Tongue (tissue), 2 donors: Measurements from ENCODE around the gene BLNK. TPM values are rescaled to one million over a fixed set of nuclear protein-coding genes. Genes with fewer than 3 reads are reported as not detected.
A peak's percentile ranks its signal among the peaks of the same experiment; 100 is the strongest.

ENCODE experiments used
- DNase-seq: peaks from one replicate; pipeline ENCODE4 v3.0.0-alpha.2; 2015
- total RNA-seq: library from RNA; depleted of rRNA; stranded (reverse); fragments of >200 nt; gene quantifications from one replicate; pipeline ENCODE4 v1.2.3, GENCODE V29; 2014

Gene BLNK
- total RNA-seq, 1 donor from 2014 or later = 2.2 TPM

GRCh38 chr10:96288151-96288621 is 16.8 kb upstream of the BLNK start:
- DNase-seq = no peak

- DNase-seq = peak; percentile 76
These were observed 16.2 kb upstream of the BLNK start for GRCh38 chr10:96287392-96288105.

GRCh38 chr10:96285331-96285752 is 14.0 kb upstream of the BLNK start:
- no peak for DNase-seq

GRCh38 chr10:96283756-96284155 is 12.4 kb upstream of the BLNK start:
- no peak for DNase-seq

GRCh38 chr10:96283351-96283750 is 12.0 kb upstream of the BLNK start:
- no peak for DNase-seq

GRCh38 chr10:96281444-96282029 is 10.2 kb upstream of the BLNK start:
- no peak for DNase-seq

- no peak for DNase-seq
These were observed 9.5 kb upstream of the BLNK start for GRCh38 chr10:96280859-96281258.

GRCh38 chr10:96279191-96279641 is 7.8 kb upstream of the BLNK start:
- no peak for DNase-seq

GRCh38 chr10:96276831-96277230 is 5.5 kb upstream of the BLNK start:
- no peak for DNase-seq

GRCh38 chr10:96276426-96276825 is 5.1 kb upstream of the BLNK start:
- DNase-seq = no peak

GRCh38 chr10:96275685-96276418 is 4.5 kb upstream of the BLNK start:
- DNase-seq = no peak

- no peak for DNase-seq
These were observed 1.2 kb upstream of the BLNK start for GRCh38 chr10:96272316-96273280.

- DNase-seq = no peak
These were observed 798 bp downstream of the BLNK start for GRCh38 chr10:96270571-96270970.

GRCh38 chr10:96269438-96270300 is 1.7 kb downstream of the BLNK start:
- no peak for DNase-seq

- DNase-seq = no peak
These were observed 2.9 kb downstream of the BLNK start for GRCh38 chr10:96268341-96268909.

GRCh38 chr10:96267234-96267705 is 4.1 kb downstream of the BLNK start:
- DNase-seq = no peak

- no peak for DNase-seq
These were observed 5.1 kb downstream of the BLNK start for GRCh38 chr10:96266118-96266770.

- no peak for DNase-seq
These were observed 6.4 kb downstream of the BLNK start for GRCh38 chr10:96264938-96265337.

GRCh38 chr10:96263669-96264068 is 7.7 kb downstream of the BLNK start:
- DNase-seq = no peak

- DNase-seq = no peak
These were observed 8.2 kb downstream of the BLNK start for GRCh38 chr10:96263176-96263575.
